ENCODE results near the gene PAX8.
"Not testable (repeated sequence)": the region's sequence is repeated elsewhere in the genome, so short reads cannot be mapped to it uniquely, and the experiment has no call there.

- TF ChIP-seq, protein P1, sequence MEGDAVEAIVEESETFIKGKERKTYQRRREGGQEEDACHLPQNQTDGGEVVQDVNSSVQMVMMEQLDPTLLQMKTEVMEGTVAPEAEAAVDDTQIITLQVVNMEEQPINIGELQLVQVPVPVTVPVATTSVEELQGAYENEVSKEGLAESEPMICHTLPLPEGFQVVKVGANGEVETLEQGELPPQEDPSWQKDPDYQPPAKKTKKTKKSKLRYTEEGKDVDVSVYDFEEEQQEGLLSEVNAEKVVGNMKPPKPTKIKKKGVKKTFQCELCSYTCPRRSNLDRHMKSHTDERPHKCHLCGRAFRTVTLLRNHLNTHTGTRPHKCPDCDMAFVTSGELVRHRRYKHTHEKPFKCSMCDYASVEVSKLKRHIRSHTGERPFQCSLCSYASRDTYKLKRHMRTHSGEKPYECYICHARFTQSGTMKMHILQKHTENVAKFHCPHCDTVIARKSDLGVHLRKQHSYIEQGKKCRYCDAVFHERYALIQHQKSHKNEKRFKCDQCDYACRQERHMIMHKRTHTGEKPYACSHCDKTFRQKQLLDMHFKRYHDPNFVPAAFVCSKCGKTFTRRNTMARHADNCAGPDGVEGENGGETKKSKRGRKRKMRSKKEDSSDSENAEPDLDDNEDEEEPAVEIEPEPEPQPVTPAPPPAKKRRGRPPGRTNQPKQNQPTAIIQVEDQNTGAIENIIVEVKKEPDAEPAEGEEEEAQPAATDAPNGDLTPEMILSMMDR (IDR thresholded peaks at IDR 0.05): not testable (repeated sequence)
- TF ChIP-seq POLR2A (IDR thresholded peaks at IDR 0.05): not testable (repeated sequence)
Measured at GRCh38 chr2:113305749-113306148, 27.0 kb upstream of the PAX8 start.

Data from stomach (tissue), 4 donors.